PFSK-1 (cell line): ENCODE results near the gene BIVM.
A peak's percentile ranks its signal among the peaks of the same experiment; 100 is the strongest.

Experiments used
- FOXP2 ChIP-seq: optimal IDR thresholded peaks from 2 replicates; pipeline ENCODE3; 2011; ENCODE audit warnings: borderline replicate concordance, control low read depth, inconsistent platforms; ENCODE audit not compliant: insufficient read depth; ENCODE audit errors: extremely low read length, extremely low read depth
- POLR2AphosphoS5 ChIP-seq: IDR thresholded peaks from 2 replicates; pipeline ENCODE4 v1.6.1; 2012; ENCODE audit warnings: low read depth, mild to moderate bottlenecking, control low read depth, low read length, moderate library complexity
- REST ChIP-seq, 2 experiments: IDR thresholded peaks; 2 replicates each; pipeline versions ENCODE4 v1.6.1 to v1.8.0; 2011 to 2012; ENCODE audit warnings: low read depth in 2 of 2, low read length in 2 of 2, control low read depth in 1 of 2, inconsistent platforms in 1 of 2, mild to moderate bottlenecking in 1 of 2, moderate library complexity in 1 of 2; ENCODE audit not compliant: insufficient read depth in 1 of 2
- SIN3A ChIP-seq: IDR thresholded peaks from 2 replicates; pipeline ENCODE4 v1.6.1; 2012; ENCODE audit warnings: mild to moderate bottlenecking, low read length, moderate library complexity, borderline replicate concordance; ENCODE audit not compliant: insufficient read depth
- TAF1 ChIP-seq: IDR thresholded peaks from 2 replicates; pipeline ENCODE4 v1.6.1; 2012; ENCODE audit warnings: low read length, control low read depth, borderline replicate concordance; ENCODE audit not compliant: insufficient read depth

BIVM gene

DNA sequence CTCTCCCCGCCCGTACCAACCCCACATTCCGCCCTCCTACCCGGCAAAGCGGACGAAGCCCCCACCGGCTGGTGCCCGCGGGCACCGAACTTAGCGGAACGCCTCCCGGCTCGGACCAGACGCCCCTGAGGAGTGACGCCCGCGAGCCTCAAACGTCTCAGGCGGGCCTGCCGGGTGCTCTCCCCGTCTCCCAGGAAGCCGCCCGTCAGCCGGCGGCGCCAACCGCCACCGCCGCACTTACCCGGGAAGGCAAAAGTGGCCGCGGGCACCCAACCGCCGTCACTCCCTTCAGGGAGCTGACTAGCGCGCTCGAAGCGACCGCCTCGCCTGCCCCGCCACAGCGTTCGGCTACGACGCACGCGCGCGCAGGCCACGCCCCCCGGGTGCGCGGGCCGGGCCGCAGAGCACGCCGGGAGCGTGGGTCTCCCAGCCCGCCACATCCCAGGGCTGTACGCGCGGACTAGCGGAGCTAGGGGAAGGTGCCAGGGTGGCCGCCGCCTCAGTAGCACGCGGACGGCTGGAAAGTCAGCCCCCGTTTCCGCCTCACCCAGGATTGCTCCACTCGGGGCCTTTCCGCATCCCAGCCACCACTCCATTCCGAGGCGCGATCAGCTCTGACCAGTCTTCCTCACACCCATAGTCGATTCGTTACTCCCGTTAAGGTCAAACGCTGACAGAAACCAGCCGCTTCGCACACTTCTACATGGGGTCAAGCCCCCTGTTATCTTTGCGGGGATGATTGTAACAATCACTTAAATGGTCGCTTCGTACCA lies 25.3 kb upstream of the BIVM start, which contains the start of gene TEX30:
Gene TEX30 (minus strand): TSS at position 346 of the 773 bp plus-strand sequence. CDS start 3,760 bp downstream, outside the sequence.
- TF ChIP-seq SIN3A (no peak), FOXP2 (peak; percentile 88), POLR2AphosphoS5 (peak; percentile 88), TAF1 (peak; percentile 44; the same call in 1 of the 2 replicates), REST (IDR thresholded peaks at IDR 0.05; ENCODE audit: insufficient read depth in 1 of 2, low read depth in 2 of 2, low read length in 2 of 2) (no peak)

GRCh38 chr13:102774214-102774568 lies 24.7 kb upstream of the BIVM start:
- TF ChIP-seq SIN3A = no peak
- no peak for TF ChIP-seq FOXP2
- no peak for TF ChIP-seq POLR2AphosphoS5
- no peak for TF ChIP-seq TAF1
- TF ChIP-seq REST (IDR thresholded peaks at IDR 0.05; ENCODE audit: insufficient read depth in 1 of 2, low read depth in 2 of 2, low read length in 2 of 2) = no peak

- TF ChIP-seq TAF1 (no peak), POLR2AphosphoS5 (no peak), FOXP2 (no peak), REST (IDR thresholded peaks at IDR 0.05; ENCODE audit: insufficient read depth in 1 of 2, low read depth in 2 of 2, low read length in 2 of 2) (no peak), SIN3A (no peak)
Observed at GRCh38 chr13:102774591-102775520, 24.1 kb upstream of the BIVM start.

DNA sequence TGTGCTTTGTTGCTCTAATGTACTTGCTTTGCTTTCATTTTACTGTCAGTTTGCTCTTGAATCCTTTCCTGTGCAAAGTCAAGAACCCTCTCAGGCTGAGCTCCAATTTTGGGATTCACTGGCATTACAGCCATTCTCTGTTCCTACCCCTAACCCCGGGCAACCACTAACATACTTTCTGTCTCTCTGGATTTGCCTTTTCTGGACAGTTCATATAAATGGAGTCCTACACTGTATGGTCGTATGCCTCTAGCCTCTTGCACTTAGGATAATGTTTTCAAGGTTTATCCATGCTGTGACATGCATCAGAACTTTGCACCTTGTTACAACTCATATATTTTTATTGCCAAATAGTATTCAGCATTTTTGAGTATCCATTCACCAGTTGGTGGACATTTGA lies 22.6 kb upstream of the BIVM start:
- TF ChIP-seq REST (IDR thresholded peaks at IDR 0.05; ENCODE audit: insufficient read depth in 1 of 2, low read depth in 2 of 2, low read length in 2 of 2) (no peak), TAF1 (no peak), FOXP2 (no peak), POLR2AphosphoS5 (no peak), SIN3A (no peak)
